WTC11 (cell line): ENCODE results near the gene SETX.

ENCODE experiments used
- CREB1 ChIP-seq: sonication (generic); formaldehyde crosslinking; IDR thresholded peaks from 2 replicates; pipeline ENCODE4 v1.8.0; 2023; ENCODE audit warnings: mild to moderate bottlenecking, missing genetic modification reagents
- ELF4 ChIP-seq: sonication (generic); formaldehyde crosslinking; IDR thresholded peaks from 2 replicates; pipeline ENCODE4 v1.8.1; 2022; ENCODE audit warnings: low read depth, mild to moderate bottlenecking, moderate library complexity, missing genetic modification reagents
- ESRRA ChIP-seq: sonication (generic); formaldehyde crosslinking; IDR thresholded peaks from 2 replicates; pipeline ENCODE4 v1.8.1; 2022; ENCODE audit warnings: mild to moderate bottlenecking, missing genetic modification reagents, borderline replicate concordance
- IRF2 ChIP-seq: sonication (generic); formaldehyde crosslinking; IDR thresholded peaks from 2 replicates; pipeline ENCODE4 v1.8.0; 2022; ENCODE audit warnings: low read depth, missing genetic modification reagents, borderline replicate concordance
- MYBL2 ChIP-seq: sonication (generic); formaldehyde crosslinking; IDR thresholded peaks from 2 replicates; pipeline ENCODE4 v1.8.1; 2023; ENCODE audit warnings: mild to moderate bottlenecking, moderate library complexity, missing genetic modification reagents
- NR1H2 ChIP-seq: sonication (generic); formaldehyde crosslinking; IDR thresholded peaks from 2 replicates; pipeline ENCODE4 v1.9.0; 2021; ENCODE audit warnings: mild to moderate bottlenecking, moderate library complexity, missing genetic modification reagents
- TCF7 ChIP-seq: sonication (generic); formaldehyde crosslinking; IDR thresholded peaks from 2 replicates; pipeline ENCODE4 v1.8.0; 2022; ENCODE audit warnings: mild to moderate bottlenecking, low read depth, missing genetic modification reagents, moderate library complexity
- TP53 ChIP-seq: sonication (generic); formaldehyde crosslinking; IDR thresholded peaks from 2 replicates; pipeline ENCODE4 v1.8.1; 2023; ENCODE audit warnings: mild to moderate bottlenecking, missing genetic modification reagents
- ZNF671 ChIP-seq: fragments of 250-450 bp; sonication (Bioruptor Pico); IDR thresholded peaks from 2 replicates; pipeline ENCODE4 v1.8.0; 2021; ENCODE audit warnings: mild to moderate bottlenecking
- TF ChIP-seq, protein P1 (sequence below): sonication (generic); formaldehyde crosslinking; IDR thresholded peaks from 2 replicates; pipeline ENCODE4 v1.8.1; 2022; ENCODE audit warnings: low read depth, missing genetic modification reagents, borderline replicate concordance
- TF ChIP-seq, protein P2 (sequence below): sonication (generic); formaldehyde crosslinking; IDR thresholded peaks from 2 replicates; pipeline ENCODE4 v1.8.1; 2022; ENCODE audit warnings: mild to moderate bottlenecking, moderate library complexity, missing genetic modification reagents
- TF ChIP-seq, protein P3 (sequence below): sonication (generic); formaldehyde crosslinking; IDR thresholded peaks from 2 replicates; pipeline ENCODE4 v1.8.0; 2022; ENCODE audit warnings: mild to moderate bottlenecking, missing genetic modification reagents
- TF ChIP-seq, protein P4 (sequence below): fragments of 200-600 bp; IDR thresholded peaks from 2 replicates; pipeline ENCODE4 v1.8.0; 2022; ENCODE audit warnings: antibody characterized with exemption

DNA sequence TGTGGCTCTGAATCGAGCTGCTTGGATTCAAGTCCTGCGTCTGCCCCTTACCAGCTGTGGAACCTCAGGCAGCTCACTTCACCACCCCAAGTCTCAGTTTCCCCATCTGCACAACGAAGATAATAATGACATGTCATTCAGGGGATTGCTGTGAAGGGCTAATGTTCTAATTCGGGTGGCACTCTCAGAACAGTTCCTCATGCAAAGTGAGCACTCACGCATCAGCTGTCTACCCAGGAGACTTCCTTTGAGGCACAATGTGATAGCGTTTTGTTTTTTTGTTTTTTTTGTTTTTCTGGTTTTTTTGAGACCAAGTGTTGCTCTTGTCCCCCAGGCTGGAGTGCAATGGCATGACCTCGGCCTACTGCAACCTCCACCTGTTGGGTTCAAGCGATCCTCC is 136.6 kb downstream of the SETX start:
- no peak for TF ChIP-seq TP53 (CRISPR knock-in tag)
- TF ChIP-seq, protein P1, sequence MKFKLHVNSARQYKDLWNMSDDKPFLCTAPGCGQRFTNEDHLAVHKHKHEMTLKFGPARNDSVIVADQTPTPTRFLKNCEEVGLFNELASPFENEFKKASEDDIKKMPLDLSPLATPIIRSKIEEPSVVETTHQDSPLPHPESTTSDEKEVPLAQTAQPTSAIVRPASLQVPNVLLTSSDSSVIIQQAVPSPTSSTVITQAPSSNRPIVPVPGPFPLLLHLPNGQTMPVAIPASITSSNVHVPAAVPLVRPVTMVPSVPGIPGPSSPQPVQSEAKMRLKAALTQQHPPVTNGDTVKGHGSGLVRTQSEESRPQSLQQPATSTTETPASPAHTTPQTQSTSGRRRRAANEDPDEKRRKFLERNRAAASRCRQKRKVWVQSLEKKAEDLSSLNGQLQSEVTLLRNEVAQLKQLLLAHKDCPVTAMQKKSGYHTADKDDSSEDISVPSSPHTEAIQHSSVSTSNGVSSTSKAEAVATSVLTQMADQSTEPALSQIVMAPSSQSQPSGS (CRISPR knock-in tag): no peak
- TF ChIP-seq, protein P2, sequence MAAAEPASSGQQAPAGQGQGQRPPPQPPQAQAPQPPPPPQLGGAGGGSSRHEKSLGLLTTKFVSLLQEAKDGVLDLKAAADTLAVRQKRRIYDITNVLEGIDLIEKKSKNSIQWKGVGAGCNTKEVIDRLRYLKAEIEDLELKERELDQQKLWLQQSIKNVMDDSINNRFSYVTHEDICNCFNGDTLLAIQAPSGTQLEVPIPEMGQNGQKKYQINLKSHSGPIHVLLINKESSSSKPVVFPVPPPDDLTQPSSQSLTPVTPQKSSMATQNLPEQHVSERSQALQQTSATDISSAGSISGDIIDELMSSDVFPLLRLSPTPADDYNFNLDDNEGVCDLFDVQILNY (CRISPR knock-in tag): no peak
- TF ChIP-seq NR1H2: no peak
- TF ChIP-seq ZNF671: no peak
- TF ChIP-seq IRF2 (CRISPR knock-in tag): no peak
- TF ChIP-seq, protein P3, sequence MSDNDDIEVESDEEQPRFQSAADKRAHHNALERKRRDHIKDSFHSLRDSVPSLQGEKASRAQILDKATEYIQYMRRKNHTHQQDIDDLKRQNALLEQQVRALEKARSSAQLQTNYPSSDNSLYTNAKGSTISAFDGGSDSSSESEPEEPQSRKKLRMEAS (CRISPR knock-in tag): no peak
- TF ChIP-seq, protein P4, sequence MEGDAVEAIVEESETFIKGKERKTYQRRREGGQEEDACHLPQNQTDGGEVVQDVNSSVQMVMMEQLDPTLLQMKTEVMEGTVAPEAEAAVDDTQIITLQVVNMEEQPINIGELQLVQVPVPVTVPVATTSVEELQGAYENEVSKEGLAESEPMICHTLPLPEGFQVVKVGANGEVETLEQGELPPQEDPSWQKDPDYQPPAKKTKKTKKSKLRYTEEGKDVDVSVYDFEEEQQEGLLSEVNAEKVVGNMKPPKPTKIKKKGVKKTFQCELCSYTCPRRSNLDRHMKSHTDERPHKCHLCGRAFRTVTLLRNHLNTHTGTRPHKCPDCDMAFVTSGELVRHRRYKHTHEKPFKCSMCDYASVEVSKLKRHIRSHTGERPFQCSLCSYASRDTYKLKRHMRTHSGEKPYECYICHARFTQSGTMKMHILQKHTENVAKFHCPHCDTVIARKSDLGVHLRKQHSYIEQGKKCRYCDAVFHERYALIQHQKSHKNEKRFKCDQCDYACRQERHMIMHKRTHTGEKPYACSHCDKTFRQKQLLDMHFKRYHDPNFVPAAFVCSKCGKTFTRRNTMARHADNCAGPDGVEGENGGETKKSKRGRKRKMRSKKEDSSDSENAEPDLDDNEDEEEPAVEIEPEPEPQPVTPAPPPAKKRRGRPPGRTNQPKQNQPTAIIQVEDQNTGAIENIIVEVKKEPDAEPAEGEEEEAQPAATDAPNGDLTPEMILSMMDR: no peak
- no peak for TF ChIP-seq ESRRA
- TF ChIP-seq MYBL2: no peak
- TF ChIP-seq TCF7 (CRISPR knock-in tag): no peak
- no peak for TF ChIP-seq ELF4 (CRISPR knock-in tag)
- TF ChIP-seq CREB1 (CRISPR knock-in tag): no peak
